ENCODE measurements around the gene LRRC4B.

LRRC4B gene

GRCh38 chr19:50519006-50519575, 49.1 kb downstream of the LRRC4B start:
- DNase-seq, result no peak

GRCh38 chr19:50518091-50519005, 49.9 kb downstream of the LRRC4B start:
- no peak for DNase-seq

- no peak for DNase-seq
These were observed 50.5 kb downstream of the LRRC4B start for GRCh38 chr19:50517704-50518075.

- DNase-seq, result no peak
These were observed 51.1 kb downstream of the LRRC4B start for GRCh38 chr19:50516964-50517703.

- DNase-seq, result no peak
These were observed 51.8 kb downstream of the LRRC4B start for GRCh38 chr19:50516456-50516855.

- DNase-seq, result no peak
These were observed 53.1 kb downstream of the LRRC4B start for GRCh38 chr19:50515168-50515561.

- DNase-seq, result peak; percentile 43
These were observed 53.7 kb downstream of the LRRC4B start for GRCh38 chr19:50514346-50515167.

- DNase-seq, result no peak
These were observed 54.4 kb downstream of the LRRC4B start, which contains the start of gene ASPDH for GRCh38 chr19:50513746-50514345. ASPDH (minus strand) TSS chr19:50513913; CDS start chr19:50513823, 90 bp downstream.

GRCh38 chr19:50512999-50513745, 55.1 kb downstream of the LRRC4B start:
- no peak for DNase-seq

- DNase-seq, result no peak
These were observed 55.9 kb downstream of the LRRC4B start for GRCh38 chr19:50512112-50512998.

GRCh38 chr19:50511069-50511822, 57.0 kb downstream of the LRRC4B start, which contains the start of gene JOSD2:
JOSD2 (minus strand) TSS chr19:50511191; CDS start chr19:50510431, 760 bp downstream.
- peak; percentile 95 for DNase-seq

GRCh38 chr19:50510700-50511068, 57.6 kb downstream of the LRRC4B start:
- no peak for DNase-seq

- no peak for DNase-seq
These were observed 58.0 kb downstream of the LRRC4B start for GRCh38 chr19:50510121-50510670.

GRCh38 chr19:50509366-50509765, 58.9 kb downstream of the LRRC4B start:
- DNase-seq, result no peak

GRCh38 chr19:50508843-50509190, 59.4 kb downstream of the LRRC4B start:
- DNase-seq, result no peak

GRCh38 chr19:50507376-50507775, 60.9 kb downstream of the LRRC4B start:
- DNase-seq, result no peak

- no peak for DNase-seq
These were observed 61.5 kb downstream of the LRRC4B start for GRCh38 chr19:50506700-50507099.

- no peak for DNase-seq
These were observed 62.2 kb downstream of the LRRC4B start for GRCh38 chr19:50505856-50506611.
